ENCODE results near the gene ACOXL. TPM values are rescaled to one million over a fixed set of nuclear protein-coding genes. Genes with fewer than 3 reads are reported as not detected.

Gene ACOXL
- total RNA-seq, 2 experiments from 2014 or later: 0.14 to 0.56 TPM

- intact Hi-C loops (cut with micrococcal nuclease): no loop called here
- Mint-ChIP-seq H3K4me3 (no peak overlapping the region), H3K36me3 (ENCODE audit: low read depth) (no peaks in the 10 kb centered on the region), H3K27me3 (peaks cover 71% of the 10 kb centered on the region), H3K4me1 (ENCODE audit: low read depth) (peaks cover 2% of the 10 kb centered on the region), H3K9me3 (peaks cover 3% of the 10 kb centered on the region), H3K27ac (no peak overlapping the region)
- no peak for DNase-seq
- TF ChIP-seq, protein P1, sequence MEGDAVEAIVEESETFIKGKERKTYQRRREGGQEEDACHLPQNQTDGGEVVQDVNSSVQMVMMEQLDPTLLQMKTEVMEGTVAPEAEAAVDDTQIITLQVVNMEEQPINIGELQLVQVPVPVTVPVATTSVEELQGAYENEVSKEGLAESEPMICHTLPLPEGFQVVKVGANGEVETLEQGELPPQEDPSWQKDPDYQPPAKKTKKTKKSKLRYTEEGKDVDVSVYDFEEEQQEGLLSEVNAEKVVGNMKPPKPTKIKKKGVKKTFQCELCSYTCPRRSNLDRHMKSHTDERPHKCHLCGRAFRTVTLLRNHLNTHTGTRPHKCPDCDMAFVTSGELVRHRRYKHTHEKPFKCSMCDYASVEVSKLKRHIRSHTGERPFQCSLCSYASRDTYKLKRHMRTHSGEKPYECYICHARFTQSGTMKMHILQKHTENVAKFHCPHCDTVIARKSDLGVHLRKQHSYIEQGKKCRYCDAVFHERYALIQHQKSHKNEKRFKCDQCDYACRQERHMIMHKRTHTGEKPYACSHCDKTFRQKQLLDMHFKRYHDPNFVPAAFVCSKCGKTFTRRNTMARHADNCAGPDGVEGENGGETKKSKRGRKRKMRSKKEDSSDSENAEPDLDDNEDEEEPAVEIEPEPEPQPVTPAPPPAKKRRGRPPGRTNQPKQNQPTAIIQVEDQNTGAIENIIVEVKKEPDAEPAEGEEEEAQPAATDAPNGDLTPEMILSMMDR (IDR thresholded peaks at IDR 0.05): no peak
- ChIA-PET CTCF (no interaction called here), POLR2A (no interaction called here)
- no peak for ATAC-seq
Measured at GRCh38 chr2:110741491-110741980, 9.2 kb downstream of the ACOXL start.

- DNase-seq (no peak), ATAC-seq (no peak)
- H3K27me3 Mint-ChIP-seq: peaks cover 67% of the 10 kb centered on the region
- intact Hi-C loops (cut with micrococcal nuclease): no loop called here
- CTCF ChIA-PET: interaction anchor here (1.0 kb wide), 1 partner anchor 13 kb away, joined by 3 read pairs; no protein-coding TSS in a partner anchor
- no peak overlapping the region for H3K4me3 Mint-ChIP-seq
- no peak overlapping the region for H3K27ac Mint-ChIP-seq
- no peaks in the 10 kb centered on the region for H3K36me3 Mint-ChIP-seq (ENCODE audit: low read depth)
- peaks cover 3% of the 10 kb centered on the region for H3K4me1 Mint-ChIP-seq (ENCODE audit: low read depth)
- TF ChIP-seq, protein P1 (IDR thresholded peaks at IDR 0.05): no peak
- peaks cover 3% of the 10 kb centered on the region for H3K9me3 Mint-ChIP-seq
- POLR2A ChIA-PET: no interaction called here
Measured at GRCh38 chr2:110742412-110742811, 10.0 kb downstream of the ACOXL start.

DNA sequence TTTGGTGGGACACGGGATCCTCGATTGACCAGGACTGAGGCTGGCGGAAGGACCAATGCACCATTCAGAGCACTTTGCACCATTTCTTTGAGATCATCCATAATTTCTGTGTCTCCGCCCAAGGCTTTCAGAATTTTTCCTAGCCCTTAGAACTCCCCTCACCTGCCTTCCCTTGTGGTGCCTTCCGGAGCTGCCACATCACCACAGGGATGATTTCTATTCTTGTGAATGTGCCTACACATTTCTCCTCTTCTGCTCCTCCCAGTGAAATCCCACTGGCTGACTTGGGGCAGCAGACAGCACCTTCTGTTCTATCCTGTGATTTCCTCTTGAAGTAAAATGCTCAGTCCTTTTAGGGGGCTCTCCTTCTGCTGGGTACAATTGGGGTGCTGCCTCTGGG lies 11.2 kb downstream of the ACOXL start:
- TF ChIP-seq, protein P1 (IDR thresholded peaks at IDR 0.05): no peak
- ChIA-PET CTCF (interaction anchor here (1.0 kb wide), 1 partner anchor 12 kb away, joined by 3 read pairs; no protein-coding TSS in a partner anchor), POLR2A (no interaction called here)
- peaks cover 65% of the 10 kb centered on the region for H3K27me3 Mint-ChIP-seq
- ATAC-seq (no peak), DNase-seq (no peak)
- H3K27ac Mint-ChIP-seq: no peak overlapping the region
- peaks cover 3% of the 10 kb centered on the region for H3K9me3 Mint-ChIP-seq
- no peaks in the 10 kb centered on the region for H3K36me3 Mint-ChIP-seq (ENCODE audit: low read depth)
- peaks cover 15% of the 10 kb centered on the region for H3K4me1 Mint-ChIP-seq (ENCODE audit: low read depth)
- no peak overlapping the region for H3K4me3 Mint-ChIP-seq
- intact Hi-C loops (cut with micrococcal nuclease): no loop called here

- ChIA-PET CTCF (no interaction called here), POLR2A (no interaction called here)
- DNase-seq (no peak), ATAC-seq (no peak)
- TF ChIP-seq, protein P1 (IDR thresholded peaks at IDR 0.05): no peak
- Mint-ChIP-seq H3K27me3 (peaks cover 63% of the 10 kb centered on the region), H3K27ac (no peak overlapping the region), H3K4me1 (ENCODE audit: low read depth) (peaks cover 20% of the 10 kb centered on the region), H3K36me3 (ENCODE audit: low read depth) (no peaks in the 10 kb centered on the region), H3K4me3 (no peak overlapping the region), H3K9me3 (no peaks in the 10 kb centered on the region)
- intact Hi-C loops (cut with micrococcal nuclease): no loop called here
Measured at GRCh38 chr2:110744429-110744828, 12.1 kb downstream of the ACOXL start.

DNA sequence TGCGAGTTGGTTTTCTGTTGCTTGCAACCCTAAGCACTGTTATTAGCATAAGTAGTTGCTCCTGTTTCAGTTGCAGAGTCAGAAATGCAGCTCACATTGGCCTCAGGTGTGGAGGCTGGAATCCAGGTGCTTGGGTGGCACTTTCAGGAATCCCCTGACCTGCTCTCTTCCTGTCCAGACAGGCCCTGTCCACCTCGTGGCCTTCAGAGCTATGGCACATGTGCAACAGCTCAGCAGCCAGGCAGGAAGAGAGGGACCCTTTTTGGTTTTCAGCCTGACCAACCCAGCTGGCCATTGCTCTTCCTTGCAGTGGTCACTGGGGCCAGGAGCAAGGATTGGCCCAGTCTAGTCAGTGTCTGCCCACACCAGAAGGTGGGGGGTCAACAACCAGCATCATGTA lies 12.7 kb downstream of the ACOXL start:
- POLR2A ChIA-PET: no interaction called here
- CTCF ChIA-PET: no interaction called here

More for the DNA sequence above, 12.7 kb downstream of the ACOXL start:
- Mint-ChIP-seq H3K27me3 (peaks cover 63% of the 10 kb centered on the region), H3K4me1 (ENCODE audit: low read depth) (peaks cover 23% of the 10 kb centered on the region), H3K9me3 (no peaks in the 10 kb centered on the region), H3K27ac (no peak overlapping the region), H3K36me3 (ENCODE audit: low read depth) (no peaks in the 10 kb centered on the region), H3K4me3 (no peak overlapping the region)
- no peak for DNase-seq
- TF ChIP-seq, protein P1 (IDR thresholded peaks at IDR 0.05): no peak
- intact Hi-C loops (cut with micrococcal nuclease): loop anchor here (5.0 kb wide), 1 partner anchor 68 kb away; the partner anchor contains the start of gene BUB1
- ATAC-seq: no peak

All from activated CD8-positive, alpha-beta T cell treated with anti-CD3 and anti-CD28 coated beads for 36 hours (primary cell).